ENCODE measurements around the gene SERINC3.

DNA sequence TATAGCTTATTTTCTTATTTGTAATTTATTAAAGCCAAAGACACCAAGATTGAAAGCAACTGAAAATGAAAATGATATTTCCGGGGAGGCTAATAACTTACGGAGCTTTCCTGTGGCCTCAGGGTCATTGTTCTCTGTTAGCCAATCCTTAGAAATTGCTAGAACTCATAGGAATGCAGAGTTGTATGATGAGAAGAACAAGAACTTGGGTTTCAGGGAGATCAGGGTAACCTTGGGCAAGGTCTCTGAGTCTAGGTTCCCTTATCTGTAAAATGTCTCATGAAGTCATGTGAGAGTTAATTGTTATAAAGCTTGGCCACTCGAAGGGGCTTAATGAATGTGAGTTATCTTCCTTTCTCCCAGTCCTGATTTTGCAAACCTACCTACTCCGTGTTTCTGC is 20.1 kb upstream of the SERINC3 start:
- no peak for TF ChIP-seq RBBP5 (IDR thresholded peaks at IDR 0.05; ENCODE audit: borderline replicate concordance, low read depth, low read length)
- no peak for TF ChIP-seq GTF2F1 (IDR thresholded peaks at IDR 0.05; ENCODE audit: borderline replicate concordance, low read depth, low read length)
- no peak for TF ChIP-seq CTCF (IDR thresholded peaks at IDR 0.05; ENCODE audit: control extremely low read depth in 1 of 3, insufficient read depth in 1 of 3, low read depth in 1 of 3, low read length in 3 of 3)
- TF ChIP-seq TCF12 (IDR thresholded peaks at IDR 0.05; ENCODE audit: low read depth, low read length) = no peak
- TF ChIP-seq RAD21 (IDR thresholded peaks at IDR 0.05 in 1 of 2, conservative IDR thresholded peaks at IDR 0.05 in 1 of 2; ENCODE audit: low read depth in 2 of 2, low read length in 2 of 2) = no peak
- no peak for TF ChIP-seq HDAC6 (IDR thresholded peaks at IDR 0.05; ENCODE audit: low read depth, low read length)
- no peak for TF ChIP-seq POLR2AphosphoS5 (IDR thresholded peaks at IDR 0.05; ENCODE audit: low read depth, low read length)
- TF ChIP-seq TAF1 (IDR thresholded peaks at IDR 0.05; ENCODE audit: low read depth, low read length) = no peak
- TF ChIP-seq FOSL1 (IDR thresholded peaks at IDR 0.05; ENCODE audit: insufficient read depth, low read depth, low read length) = no peak
- no peak for TF ChIP-seq EZH2 (IDR thresholded peaks at IDR 0.05; ENCODE audit: low read depth, low read length, severe bottlenecking)
- TF ChIP-seq ZNF274 (IDR thresholded peaks at IDR 0.05; ENCODE audit: borderline replicate concordance, extremely low read depth, low read length) = no peak
- no peak for TF ChIP-seq SP1 (IDR thresholded peaks at IDR 0.05; ENCODE audit: low read depth, low read length)
